H1 (cell line): Measurements from ENCODE around the gene RAB7B. TPM values are rescaled to one million over a fixed set of nuclear protein-coding genes. Genes with fewer than 3 reads are reported as not detected.

Experiments used
- CTCF ChIA-PET: fragments of 300-600 bp; sonication (Branson Sonifier 250); formaldehyde crosslinking; loops from one replicate; lab custom pipeline; 2021; ENCODE audit not compliant: partially characterized antibody; lab: Charles Lee
- POLR2A ChIA-PET: fragments of 300-600 bp; sonication (Branson Sonifier 250); formaldehyde crosslinking; loops from one replicate; lab custom pipeline; 2021; ENCODE audit warnings: inconsistent platforms; ENCODE audit not compliant: partially characterized antibody; lab: Charles Lee
- DNase-seq, 2 experiments: peaks; one replicate each; pipeline versions ENCODE4 v3.0.0 to v3.0.0-alpha.2; 2010 to 2022; ENCODE audit warnings: low spot score in 2 of 2, low read depth in 1 of 2, mixed read lengths in 1 of 2
- FAIRE-seq: peaks from 2 replicates; lab custom pipeline; 2011; peaks lifted over from hg19 to GRCh38; lab: Jason Lieb, UNC
- H2AFZ ChIP-seq: 2 replicates; pipeline ENCODE4 v1.8.1; 2012; ENCODE audit warnings: low read length, inconsistent platforms
- H2AK5ac ChIP-seq: 2 replicates; pipeline ENCODE4 v1.6.1; 2013; ENCODE audit warnings: low read depth, low read length
- H2BK120ac ChIP-seq: replicated peaks from 2 replicates; pipeline ENCODE3; 2013; ENCODE audit warnings: low read depth, low read length, inconsistent platforms
- H2BK12ac ChIP-seq: 2 replicates; pipeline ENCODE4 v1.6.1; 2013; ENCODE audit warnings: low read depth, low read length
- H2BK15ac ChIP-seq: 2 replicates; pipeline ENCODE4 v1.6.1; 2013; ENCODE audit warnings: low read length
- H2BK20ac ChIP-seq: 2 replicates; pipeline ENCODE4 v1.6.1; 2013; ENCODE audit warnings: low read length
- H2BK5ac ChIP-seq: 2 replicates; pipeline ENCODE4 v1.6.1; 2013; ENCODE audit warnings: low read depth, low read length
- H3K14ac ChIP-seq: 2 replicates; pipeline ENCODE4 v1.6.1; 2013; ENCODE audit warnings: inconsistent platforms; ENCODE audit not compliant: insufficient read length
- H3K18ac ChIP-seq: 2 replicates; pipeline ENCODE4 v1.6.1; 2013; ENCODE audit warnings: low read length; ENCODE audit errors: extremely low read depth
- H3K23ac ChIP-seq: 2 replicates; pipeline ENCODE4 v1.6.1; 2013; ENCODE audit warnings: inconsistent platforms; ENCODE audit not compliant: insufficient read length
- H3K23me2 ChIP-seq: 2 replicates; pipeline ENCODE4 v1.6.1; 2013; ENCODE audit warnings: low read depth, low read length
- H3K27ac ChIP-seq: 2 replicates; pipeline ENCODE4 v1.6.1; 2011; ENCODE audit warnings: low read depth, low read length, inconsistent platforms
- H3K27me3 ChIP-seq, 4 experiments: replicated peaks in 1 of 4; 1 replicate in 1 of 4; 2 replicates in 3 of 4; pipeline versions ENCODE4 v1.6.1 to v1.8.1; 2011 to 2013; ENCODE audit warnings: low read length in 3 of 4, mild to moderate bottlenecking in 3 of 4, inconsistent platforms in 2 of 4, mixed read lengths in 2 of 4, moderate library complexity in 1 of 4; ENCODE audit not compliant: control insufficient read depth in 3 of 4, insufficient read depth in 3 of 4; ENCODE audit errors: extremely low read depth in 1 of 4
- H3K36me3 ChIP-seq, 4 experiments: 2 replicates each; pipeline versions ENCODE4 v1.6.1 to v1.8.1; 2011 to 2013; ENCODE audit warnings: mild to moderate bottlenecking in 4 of 4, low read length in 3 of 4, moderate library complexity in 2 of 4, control low read depth in 1 of 4, inconsistent platforms in 1 of 4; ENCODE audit not compliant: insufficient read depth in 4 of 4, control insufficient read depth in 2 of 4
- H3K4ac ChIP-seq: replicated peaks from 2 replicates; pipeline ENCODE3; 2013; ENCODE audit warnings: low read length, low read depth, mixed read lengths, inconsistent platforms; ENCODE audit not compliant: insufficient read length
- H3K4me1 ChIP-seq, 4 experiments: replicated peaks in 1 of 4; 1 replicate in 1 of 4; 2 replicates in 3 of 4; pipeline versions ENCODE4 v1.6.1 to v1.8.1; 2011 to 2013; ENCODE audit warnings: low read length in 3 of 4, inconsistent platforms in 2 of 4, mixed read lengths in 1 of 4; ENCODE audit not compliant: insufficient read depth in 4 of 4, control insufficient read depth in 3 of 4
- H3K4me2 ChIP-seq, 2 experiments: 2 replicates each; pipeline versions ENCODE4 v1.6.1 to v1.8.1; 2011 to 2013; ENCODE audit warnings: low read depth in 2 of 2, low read length in 2 of 2, control low read depth in 1 of 2, inconsistent platforms in 1 of 2, mild to moderate bottlenecking in 1 of 2; ENCODE audit not compliant: insufficient read depth in 1 of 2
- H3K4me3 ChIP-seq, 4 experiments: fragments of 200-600, 300-600 bp in 1 of 4; sonication (generic), shearing (Covaris generic), sonication (Bioruptor Twin) in 1 of 4; 2 replicates each; pipeline versions ENCODE4 v1.5.1 to v1.8.1; 2011 to 2016; ENCODE audit warnings: low read length in 4 of 4, low read depth in 3 of 4, control low read depth in 2 of 4, inconsistent platforms in 2 of 4, mild to moderate bottlenecking in 2 of 4, mixed read lengths in 1 of 4, moderate library complexity in 1 of 4; ENCODE audit not compliant: insufficient read depth in 2 of 4; ENCODE audit errors: extremely low read depth in 1 of 4
- H3K56ac ChIP-seq: replicated peaks from 2 replicates; pipeline ENCODE3; 2013; ENCODE audit warnings: low read depth, mild to moderate bottlenecking, mixed read lengths, low read length, inconsistent platforms; ENCODE audit not compliant: insufficient read length
- H3K79me1 ChIP-seq: 2 replicates; pipeline ENCODE4 v1.6.1; 2013; ENCODE audit warnings: low read depth, low read length, control low read depth
- H3K79me2 ChIP-seq, 2 experiments: 2 replicates each; pipeline versions ENCODE4 v1.6.1 to v1.8.1; 2012 to 2013; ENCODE audit warnings: low read length in 2 of 2, mild to moderate bottlenecking in 2 of 2, inconsistent platforms in 1 of 2; ENCODE audit not compliant: insufficient read depth in 2 of 2, control insufficient read depth in 1 of 2
- H3K9ac ChIP-seq, 4 experiments: replicated peaks in 1 of 4; 1 replicate in 1 of 4; 2 replicates in 3 of 4; pipeline versions ENCODE4 v1.6.1 to v1.8.1; 2011 to 2013; ENCODE audit warnings: low read depth in 3 of 4, low read length in 3 of 4, control low read depth in 2 of 4, mild to moderate bottlenecking in 2 of 4, moderate library complexity in 2 of 4, inconsistent platforms in 1 of 4; ENCODE audit errors: extremely low read depth in 1 of 4
- H3K9me3 ChIP-seq, 2 experiments: 2 replicates each; pipeline versions ENCODE4 v1.6.1 to v1.8.1; 2012 to 2013; ENCODE audit warnings: mild to moderate bottlenecking in 2 of 2, moderate library complexity in 2 of 2, control low read depth in 1 of 2, inconsistent platforms in 1 of 2, low read depth in 1 of 2, low read length in 1 of 2, mixed read lengths in 1 of 2; ENCODE audit not compliant: insufficient read depth in 2 of 2
- H4K20me1 ChIP-seq, 2 experiments: replicated peaks in 1 of 2; 2 replicates each; pipeline versions ENCODE3 to v1.8.1; 2011 to 2013; ENCODE audit warnings: inconsistent platforms in 2 of 2, low read length in 2 of 2, mild to moderate bottlenecking in 1 of 2; ENCODE audit not compliant: insufficient read depth in 2 of 2, control insufficient read depth in 1 of 2
- H4K5ac ChIP-seq: 2 replicates; pipeline ENCODE4 v1.6.1; 2013; ENCODE audit warnings: low read length, low read depth, mixed read lengths, inconsistent platforms; ENCODE audit not compliant: insufficient read length
- H4K8ac ChIP-seq: 2 replicates; pipeline ENCODE4 v1.8.0; 2013; ENCODE audit warnings: mild to moderate bottlenecking, moderate library complexity, low read length, inconsistent platforms; ENCODE audit not compliant: insufficient read depth; ENCODE audit errors: extremely low read depth
- H4K91ac ChIP-seq: replicated peaks from 2 replicates; pipeline ENCODE3; 2013; ENCODE audit warnings: low read length, mixed read lengths, inconsistent platforms; ENCODE audit not compliant: insufficient read length
- CREB1 ChIP-seq: IDR thresholded peaks from 2 replicates; pipeline ENCODE4 v1.6.1; 2012; ENCODE audit warnings: inconsistent platforms
- RBBP5 ChIP-seq: IDR thresholded peaks from 2 replicates; pipeline ENCODE4 v1.7.1; 2012; ENCODE audit warnings: low read depth, mild to moderate bottlenecking, inconsistent platforms, low read length, moderate library complexity, borderline replicate concordance
- SIN3A ChIP-seq, 2 experiments: IDR thresholded peaks in 1 of 2; conservative IDR thresholded peaks in 1 of 2; 2 replicates each; pipeline ENCODE4 v1.6.1; 2011 to 2012; ENCODE audit warnings: low read length in 2 of 2, improper control_type of control experiment in 1 of 2, low read depth in 1 of 2, mild to moderate bottlenecking in 1 of 2
- WGBS, 2 experiments: shearing (Covaris generic) in 1 of 2; methylation state at CpG; one replicate each; pipeline versions ENCODE4 v1.1.6 to v1.1.7; 2013 to 2015; ENCODE audit warnings: low lambda C conversion rate in 2 of 2, mixed read lengths in 2 of 2, inconsistent platforms in 1 of 2, low coverage in 1 of 2, missing lambda C conversion rate in 1 of 2; ENCODE audit not compliant: insufficient replicate concordance in 2 of 2, insufficient coverage in 1 of 2, insufficient read length in 1 of 2; ENCODE audit errors: extremely low coverage in 1 of 2, missing lambda C conversion rate in 1 of 2; 5-methylcytosine and 5-hydroxymethylcytosine counted together
- polyA plus RNA-seq, 7 experiments: library from polyadenylated mRNA; depleted of rRNA in 3 of 7; stranded (reverse) in 5 of 7; unstranded in 2 of 7; fragments of >200 nt in 5 of 7; fragments of 200-250 nt in 2 of 7; gene quantifications; 1 replicate in 5 of 7; 2 replicates in 1 of 7; 4 replicates in 1 of 7; pipeline versions ENCODE4 v1.2.1 to v1.2.3, GENCODE V29; 2011 to 2013; ENCODE audit warnings: missing spikeins in 2 of 7, mixed read lengths in 2 of 7
- total RNA-seq: library from RNA; stranded (reverse); fragmentation: NEBNext Ultra II Directional; extraction: Animal tissue kit (Norgen Biotek cat#: 25700); gene quantifications from 2 replicates; pipeline ENCODE4 v1.2.1, GENCODE V29; 2021

Gene RAB7B
- total and polyA plus RNA-seq, 2 of the 8 experiments (the other 6 are each of a cell fraction or from before 2014, with no cell fraction given), result 0.05 TPM; not detected in 1

DNA sequence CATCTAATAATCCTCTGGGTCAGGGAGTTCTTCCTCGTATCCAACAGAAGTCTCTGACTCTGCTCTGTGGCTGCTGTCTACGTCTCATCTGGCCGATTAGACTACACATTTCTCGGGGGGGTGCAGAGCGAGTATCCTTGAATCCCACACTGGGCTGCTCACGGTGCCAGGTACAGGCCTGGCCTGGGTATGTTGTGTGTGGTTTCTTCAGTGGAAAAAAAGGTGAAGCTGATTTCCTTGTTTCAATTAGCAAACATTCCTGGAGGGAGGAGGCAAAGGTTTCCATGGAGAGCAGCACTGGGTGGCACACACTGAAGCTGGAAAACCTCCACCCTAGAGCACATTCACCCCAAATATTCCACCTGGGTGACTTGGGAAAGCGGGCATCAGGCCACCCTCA lies 2.0 kb upstream of the RAB7B start:
- Histone ChIP-seq H3K27me3 (peaks cover 0 to 10% (median 3%) of the 10 kb centered on the region in 4 experiments; a peak in 5 of 7 replicates), H3K4me2 (no peak overlapping the region), H3K9me3 (no peaks in the 10 kb centered on the region), H2BK15ac (no peak overlapping the region), H3K36me3 (no peaks in the 10 kb centered on the region), H3K14ac (no peak overlapping the region), H4K91ac (no peak overlapping the region), H4K5ac (no peak overlapping the region), H3K4me1 (no peaks in the 10 kb centered on the region; a peak in 1 of 7 replicates), H3K18ac (no peak overlapping the region), H3K56ac (no peak overlapping the region), H3K27ac (no peak overlapping the region), H3K79me1 (no peaks in the 10 kb centered on the region), H2AK5ac (no peak overlapping the region), H3K23ac (no peak overlapping the region), H4K8ac (no peak overlapping the region), H2AFZ (no peak overlapping the region), H2BK12ac (no peak overlapping the region), H4K20me1 (peaks cover 0 to 11% of the 10 kb centered on the region in 2 experiments), H3K23me2 (peaks cover 12% of the 10 kb centered on the region), H3K79me2 (no peaks in the 10 kb centered on the region; a peak in 1 of 4 replicates), H3K4ac (no peak overlapping the region), H2BK5ac (no peak overlapping the region), H3K9ac (no peak overlapping the region), H2BK20ac (no peak overlapping the region), H2BK120ac (no peak overlapping the region), H3K4me3 (no peak overlapping the region)
- WGBS, 2 experiments, result 84% methylated on average over 7 of the region's 7 CpGs; no CpG with 5 or more reads in 1 of the 2 experiments
- no peak for DNase-seq
- CTCF ChIA-PET, result interaction anchor here (1.1 to 1.7 kb wide), 2 partner anchors 8 to 86 kb away, joined by 3 to 4 read pairs; no protein-coding TSS in a partner anchor
- POLR2A ChIA-PET, result no interaction called here
- no peak for FAIRE-seq
- TF ChIP-seq CREB1 (no peak), SIN3A (conservative IDR thresholded peaks at IDR 0.05 in 1 of 2, IDR thresholded peaks at IDR 0.05 in 1 of 2; ENCODE audit: low read depth in 1 of 2, low read length in 2 of 2) (no peak), RBBP5 (no peak)
